ENCODE data around the gene LRMDA.

GRCh38 chr10:76031099-76031498 is 599.7 kb downstream of the LRMDA start:
- no peak for TF ChIP-seq CTCF (IDR thresholded peaks at IDR 0.05; ENCODE audit: low read depth, low read length)
- no peak for TF ChIP-seq EZH2phosphoT487 (IDR thresholded peaks at IDR 0.05; ENCODE audit: low read depth)

All from OCI-LY3 (cell line).